Endothelial cell of umbilical vein (primary cell): ENCODE measurements around the gene KDM4B. TPM values are rescaled to one million over a fixed set of nuclear protein-coding genes. Genes with fewer than 3 reads are reported as not detected.

Experiments
- BruUV-seq: library from RNA; stranded (reverse); fragments of 400-500 nt; replicated peaks from 2 replicates; lab custom pipeline; 2021; lab: Mats Ljungman, UMichigan
- CTCF ChIA-PET: fragments of 300-600, 350-600 bp; sonication (Branson Sonifier 250); formaldehyde crosslinking; loops from one replicate; lab custom pipeline; 2021; ENCODE audit warnings: antibody characterized with exemption, inconsistent platforms; lab: Charles Lee
- POLR2A ChIA-PET: fragments of 300-600, 350-600 bp; sonication (Branson Sonifier 250); formaldehyde crosslinking; loops from one replicate; lab custom pipeline; 2021; ENCODE audit warnings: antibody characterized with exemption, inconsistent platforms; lab: Charles Lee
- DNase-seq: peaks from one replicate; pipeline ENCODE4 v3.0.0-alpha.2; 2011; ENCODE audit warnings: low read depth, low spot score
- FAIRE-seq: peaks from 2 replicates; lab custom pipeline; 2011; peaks lifted over from hg19 to GRCh38; lab: Jason Lieb, UNC
- H2AFZ ChIP-seq: 2 replicates; pipeline ENCODE4 v1.6.0; 2012; ENCODE audit warnings: low read depth, low read length, control low read depth, inconsistent platforms
- H3K27ac ChIP-seq: 2 replicates; pipeline ENCODE4 v1.5.1; 2011; ENCODE audit warnings: low read depth, mild to moderate bottlenecking, control low read depth, low read length, moderate library complexity; ENCODE audit not compliant: insufficient read depth
- H3K27me3 ChIP-seq, 2 experiments: 2 replicates each; pipeline versions ENCODE4 v1.6.0 to v1.6.1; 2011; ENCODE audit warnings: low read length in 2 of 2, mixed read lengths in 1 of 2; ENCODE audit not compliant: control insufficient read depth in 2 of 2, insufficient read depth in 2 of 2
- H3K36me3 ChIP-seq, 2 experiments: 2 replicates in 1 of 2; 3 replicates in 1 of 2; pipeline ENCODE4 v1.5.1; 2011; ENCODE audit warnings: low read length in 2 of 2, mild to moderate bottlenecking in 1 of 2, moderate library complexity in 1 of 2; ENCODE audit not compliant: control insufficient read depth in 2 of 2, insufficient read depth in 2 of 2; ENCODE audit errors: extremely low read depth in 1 of 2
- H3K4me1 ChIP-seq: 3 replicates; pipeline ENCODE4 v1.5.1; 2011; ENCODE audit warnings: mild to moderate bottlenecking, low read length; ENCODE audit not compliant: control insufficient read depth, insufficient read depth; ENCODE audit errors: extremely low read depth
- H3K4me2 ChIP-seq: 2 replicates; pipeline ENCODE4 v1.6.1; 2011; ENCODE audit warnings: low read length, control low read depth, mixed read lengths; ENCODE audit not compliant: insufficient read depth
- H3K4me3 ChIP-seq, 3 experiments: fragments of 200-600 bp in 1 of 3; sonication (generic), shearing (Covaris generic) in 1 of 3; replicated peaks in 1 of 3; 2 replicates each; pipeline ENCODE4 v1.5.1; 2011 to 2016; ENCODE audit warnings: control low read depth in 3 of 3, low read length in 3 of 3, mild to moderate bottlenecking in 2 of 3, inconsistent platforms in 1 of 3, low read depth in 1 of 3, moderate library complexity in 1 of 3; ENCODE audit not compliant: insufficient read depth in 1 of 3
- H3K79me2 ChIP-seq: 2 replicates; pipeline ENCODE4 v1.6.0; 2012; ENCODE audit warnings: low read length, inconsistent platforms; ENCODE audit not compliant: control insufficient read depth, insufficient read depth
- H3K9ac ChIP-seq: replicated peaks from 2 replicates; pipeline ENCODE3; 2011; ENCODE audit warnings: low read length, control low read depth; ENCODE audit not compliant: insufficient read depth; ENCODE audit errors: extremely low read depth
- H3K9me1 ChIP-seq: replicated peaks from 3 replicates; pipeline ENCODE4 v1.6.0; 2011; ENCODE audit warnings: mild to moderate bottlenecking, low read length; ENCODE audit not compliant: control insufficient read depth, insufficient read depth; ENCODE audit errors: extremely low read depth
- H3K9me3 ChIP-seq: replicated peaks from 2 replicates; pipeline ENCODE4 v1.5.1; 2012; ENCODE audit warnings: low read length, inconsistent platforms; ENCODE audit not compliant: control insufficient read depth, insufficient read depth
- H4K20me1 ChIP-seq: replicated peaks from 2 replicates; pipeline ENCODE3; 2011; ENCODE audit warnings: mild to moderate bottlenecking, low read length; ENCODE audit not compliant: control insufficient read depth, insufficient read depth; ENCODE audit errors: extremely low read depth
- FOS ChIP-seq: IDR thresholded peaks from 2 replicates; pipeline ENCODE4 v1.6.1; 2011; ENCODE audit warnings: mild to moderate bottlenecking, low read length, moderate library complexity, borderline replicate concordance; ENCODE audit not compliant: insufficient read depth
- GATA2 ChIP-seq: IDR thresholded peaks from 2 replicates; pipeline ENCODE4 v1.7.0; 2011; ENCODE audit warnings: low read depth, mild to moderate bottlenecking, moderate library complexity, mixed read lengths, low read length; ENCODE audit not compliant: insufficient read length, insufficient read depth
- JUN ChIP-seq: IDR thresholded peaks from 2 replicates; pipeline ENCODE4 v1.6.1; 2011; ENCODE audit warnings: borderline replicate concordance, low read depth; ENCODE audit not compliant: insufficient read length, insufficient read depth
- MYC ChIP-seq: IDR thresholded peaks from one replicate; pipeline ENCODE4 v1.6.1; 2011; ENCODE audit warnings: mild to moderate bottlenecking, low read depth, low read length
- POLR2A ChIP-seq: IDR thresholded peaks from 2 replicates; pipeline ENCODE4 v1.6.1; 2012; ENCODE audit warnings: low read depth, mild to moderate bottlenecking, control low read depth, low read length
- POLR2AphosphoS5 ChIP-seq: IDR thresholded peaks from 2 replicates; pipeline ENCODE4 v1.6.1; 2012; ENCODE audit warnings: low read depth, mild to moderate bottlenecking, control low read depth, low read length, moderate library complexity; ENCODE audit not compliant: insufficient read depth
- dilution Hi-C: fragments of 300-500 bp; cut with MboI; formaldehyde crosslinking; loops from one replicate; pipeline ENCODE4 v1.15.0; 2019; ENCODE audit warnings: low sequenced_read_pairs; ENCODE audit not compliant: extremely low pct_ligation_motif_present
- intact Hi-C: fragments of 100-400 bp; cut with micrococcal nuclease; formaldehyde crosslinking; loops from one replicate; pipeline ENCODE4 v1.10.0; 2022
- polyA plus RNA-seq, 4 experiments: library from polyadenylated mRNA; depleted of rRNA in 3 of 4; stranded (reverse) in 3 of 4; unstranded in 1 of 4; fragments of >200 nt; gene quantifications; 2 replicates each; pipeline versions ENCODE4 v1.2.1 to v1.2.3, GENCODE V29; 2011 to 2012; ENCODE audit warnings: missing spikeins in 1 of 4
- total RNA-seq: library from RNA; stranded (reverse); gene quantifications from 2 replicates; pipeline ENCODE4 v1.2.3, GENCODE V29; 2021
- TF ChIP-seq, protein P1 (sequence below): IDR thresholded peaks from 2 replicates; pipeline ENCODE4 v1.6.1; 2011; ENCODE audit not compliant: insufficient read depth, insufficient read length
- TF ChIP-seq, protein P2 (sequence below), 2 donors: IDR thresholded peaks; 1 replicate in 1 of 2; 2 replicates in 1 of 2; pipeline ENCODE4 v1.5.1; 2011; ENCODE audit warnings: low read length in 2 of 2, mild to moderate bottlenecking in 2 of 2, moderate library complexity in 2 of 2, control low read depth in 1 of 2, inconsistent platforms in 1 of 2, low read depth in 1 of 2; ENCODE audit not compliant: insufficient read depth in 1 of 2; ENCODE audit errors: extremely low read depth in 1 of 2

The KDM4B gene
- total and polyA plus RNA-seq, 2 donors (not counting 3 experiments of a cell fraction or from before 2014, with no cell fraction given) = 12.4 to 37.2 TPM

DNA sequence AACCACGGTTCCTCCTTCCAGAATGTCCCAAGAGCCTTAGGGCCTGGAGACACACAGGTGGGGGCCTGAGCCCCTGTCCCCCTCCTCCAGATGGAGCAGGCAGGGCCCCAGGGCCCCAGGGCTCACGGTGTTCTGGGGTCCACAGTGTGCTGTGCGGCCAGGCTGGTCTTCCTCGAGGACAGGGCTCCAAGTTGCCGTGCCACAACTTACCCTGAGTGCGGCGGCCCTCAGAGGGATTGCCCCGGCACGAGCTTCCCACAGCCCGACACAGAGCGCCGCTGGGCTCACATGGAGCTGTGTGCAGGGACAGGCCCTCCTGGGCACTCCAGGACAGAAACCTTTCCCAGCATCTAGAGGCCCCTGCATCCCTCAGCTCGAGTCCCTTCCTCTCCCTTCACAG, 160.8 kb downstream of the KDM4B start:
- H3K4me3 ChIP-seq = no peak overlapping the region
- no peaks in the 10 kb centered on the region for H3K9me3 ChIP-seq
- H3K27ac ChIP-seq = no peak overlapping the region
- H4K20me1 ChIP-seq = no peaks in the 10 kb centered on the region
- H2AFZ ChIP-seq = no peak overlapping the region
- TF ChIP-seq, protein P1, sequence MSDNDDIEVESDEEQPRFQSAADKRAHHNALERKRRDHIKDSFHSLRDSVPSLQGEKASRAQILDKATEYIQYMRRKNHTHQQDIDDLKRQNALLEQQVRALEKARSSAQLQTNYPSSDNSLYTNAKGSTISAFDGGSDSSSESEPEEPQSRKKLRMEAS = no peak
- TF ChIP-seq GATA2 (no peak), MYC (no peak), JUN (no peak), FOS (no peak), POLR2AphosphoS5 (no peak), POLR2A (no peak)
- TF ChIP-seq, protein P2, sequence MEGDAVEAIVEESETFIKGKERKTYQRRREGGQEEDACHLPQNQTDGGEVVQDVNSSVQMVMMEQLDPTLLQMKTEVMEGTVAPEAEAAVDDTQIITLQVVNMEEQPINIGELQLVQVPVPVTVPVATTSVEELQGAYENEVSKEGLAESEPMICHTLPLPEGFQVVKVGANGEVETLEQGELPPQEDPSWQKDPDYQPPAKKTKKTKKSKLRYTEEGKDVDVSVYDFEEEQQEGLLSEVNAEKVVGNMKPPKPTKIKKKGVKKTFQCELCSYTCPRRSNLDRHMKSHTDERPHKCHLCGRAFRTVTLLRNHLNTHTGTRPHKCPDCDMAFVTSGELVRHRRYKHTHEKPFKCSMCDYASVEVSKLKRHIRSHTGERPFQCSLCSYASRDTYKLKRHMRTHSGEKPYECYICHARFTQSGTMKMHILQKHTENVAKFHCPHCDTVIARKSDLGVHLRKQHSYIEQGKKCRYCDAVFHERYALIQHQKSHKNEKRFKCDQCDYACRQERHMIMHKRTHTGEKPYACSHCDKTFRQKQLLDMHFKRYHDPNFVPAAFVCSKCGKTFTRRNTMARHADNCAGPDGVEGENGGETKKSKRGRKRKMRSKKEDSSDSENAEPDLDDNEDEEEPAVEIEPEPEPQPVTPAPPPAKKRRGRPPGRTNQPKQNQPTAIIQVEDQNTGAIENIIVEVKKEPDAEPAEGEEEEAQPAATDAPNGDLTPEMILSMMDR (IDR thresholded peaks at IDR 0.05; ENCODE audit: extremely low read depth in 1 of 2, insufficient read depth in 1 of 2, low read depth in 1 of 2, low read length in 2 of 2) = no peak
- H3K36me3 ChIP-seq = peaks cover 0 to 10% of the 10 kb centered on the region in 2 experiments
- no peak overlapping the region for H3K9ac ChIP-seq
- dilution Hi-C loops = no loop called here
- intact Hi-C loops = loop anchor here (5.0 kb wide), 1 partner anchor 72 kb away; no protein-coding TSS in a partner anchor
- ChIA-PET CTCF (no interaction called here), POLR2A (no interaction called here)
- no TSS peak for BruUV-seq
- no peaks in the 10 kb centered on the region for H3K27me3 ChIP-seq
- H3K79me2 ChIP-seq = no peaks in the 10 kb centered on the region
- H3K4me1 ChIP-seq = no peaks in the 10 kb centered on the region
- no peak overlapping the region for H3K4me2 ChIP-seq
- DNase-seq (no peak), FAIRE-seq (no peak)
- H3K9me1 ChIP-seq = no peaks in the 10 kb centered on the region
